ENCODE measurements around the gene TMEM125.

DNA sequence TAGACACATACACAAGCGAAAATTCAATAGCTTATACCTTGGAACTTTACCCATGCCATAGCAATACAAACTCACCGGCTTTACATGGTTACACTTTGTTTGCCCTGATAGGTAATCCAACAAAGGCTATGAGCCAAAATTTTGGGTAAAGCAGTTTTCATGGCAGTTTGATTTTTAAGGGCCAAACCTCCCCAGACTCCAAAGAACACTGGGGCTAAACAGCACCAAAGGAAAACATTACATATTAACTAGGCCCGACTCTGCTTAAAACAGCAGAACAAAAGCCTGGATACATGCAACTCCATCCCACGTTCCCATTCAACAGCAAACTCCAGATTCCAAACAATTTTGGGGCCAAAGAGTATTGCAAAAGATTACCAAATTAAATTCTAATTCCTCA lies 4.4 kb upstream of the TMEM125 start:
- TF ChIP-seq EZH2 (IDR thresholded peaks at IDR 0.05; ENCODE audit: insufficient read depth, poor library complexity, severe bottlenecking) (no peak), EZH2phosphoT487 (IDR thresholded peaks at IDR 0.05; ENCODE audit: insufficient read depth, low read depth) (no peak)

All from GM23248 (cell line).